DOHH2 (cell line): ENCODE results near the gene ING2.

ENCODE experiments used
- EZH2phosphoT487 ChIP-seq: fragments of 200-600 bp; sonication (generic); IDR thresholded peaks from 2 replicates; pipeline ENCODE4 v1.6.1; 2017; ENCODE audit warnings: borderline replicate concordance, mild to moderate bottlenecking, antibody characterized with exemption, low read length, moderate library complexity, mixed read lengths
- TF ChIP-seq, protein P1 (sequence below): fragments of 200-600 bp; sonication (generic); IDR thresholded peaks from one replicate; pipeline ENCODE4 v1.5.1; 2014; ENCODE audit warnings: antibody characterized with exemption, mild to moderate bottlenecking, low read depth, low read length; ENCODE audit not compliant: poor library complexity, severe bottlenecking

DNA sequence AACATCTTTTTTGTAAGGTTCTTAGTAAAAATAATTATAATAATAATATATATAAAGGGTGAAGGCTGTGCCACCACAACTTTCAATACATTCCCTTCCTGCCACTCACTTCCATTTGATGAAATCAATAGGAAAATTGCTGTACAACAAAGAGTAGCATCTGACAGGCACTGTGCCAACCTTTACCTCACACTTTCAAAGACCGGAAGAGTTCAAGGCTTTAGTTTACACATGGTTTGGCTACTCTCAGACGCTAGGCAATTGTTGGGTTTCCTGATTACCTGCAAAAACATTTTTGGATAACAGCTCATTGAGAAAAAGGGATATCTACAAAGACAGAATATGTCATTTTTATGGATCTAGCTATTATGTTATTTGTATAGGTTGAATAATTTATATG, 5.5 kb upstream of the ING2 start:
- TF ChIP-seq EZH2phosphoT487, result no peak
- TF ChIP-seq, protein P1, sequence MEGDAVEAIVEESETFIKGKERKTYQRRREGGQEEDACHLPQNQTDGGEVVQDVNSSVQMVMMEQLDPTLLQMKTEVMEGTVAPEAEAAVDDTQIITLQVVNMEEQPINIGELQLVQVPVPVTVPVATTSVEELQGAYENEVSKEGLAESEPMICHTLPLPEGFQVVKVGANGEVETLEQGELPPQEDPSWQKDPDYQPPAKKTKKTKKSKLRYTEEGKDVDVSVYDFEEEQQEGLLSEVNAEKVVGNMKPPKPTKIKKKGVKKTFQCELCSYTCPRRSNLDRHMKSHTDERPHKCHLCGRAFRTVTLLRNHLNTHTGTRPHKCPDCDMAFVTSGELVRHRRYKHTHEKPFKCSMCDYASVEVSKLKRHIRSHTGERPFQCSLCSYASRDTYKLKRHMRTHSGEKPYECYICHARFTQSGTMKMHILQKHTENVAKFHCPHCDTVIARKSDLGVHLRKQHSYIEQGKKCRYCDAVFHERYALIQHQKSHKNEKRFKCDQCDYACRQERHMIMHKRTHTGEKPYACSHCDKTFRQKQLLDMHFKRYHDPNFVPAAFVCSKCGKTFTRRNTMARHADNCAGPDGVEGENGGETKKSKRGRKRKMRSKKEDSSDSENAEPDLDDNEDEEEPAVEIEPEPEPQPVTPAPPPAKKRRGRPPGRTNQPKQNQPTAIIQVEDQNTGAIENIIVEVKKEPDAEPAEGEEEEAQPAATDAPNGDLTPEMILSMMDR, result no peak
